Natural killer cell treated with Interleukin-12 subunit alpha and Interleukin-12 subunit beta and Interleukin-15 and Interleukin-18, amount 100 ng/mL, for 72 hours (primary cell): ENCODE data around the gene GRK3. TPM values are rescaled to one million over a fixed set of nuclear protein-coding genes. Genes with fewer than 3 reads are reported as not detected.

Experiments
- ATAC-seq, 2 donors: fragments of 150-1000 bp; cut with Tn5 transposase in 1 of 2; sonication (Bioruptor Pico), chemical (Tn5 transposase) in 1 of 2; 2 replicates each; pipeline ENCODE4 v1.10.0; 2021
- DNase-seq: peaks from one replicate; pipeline ENCODE4 v3.0.0; 2022; ENCODE audit warnings: low spot score
- H3K27ac Mint-ChIP-seq, 2 donors: 1 replicate in 1 of 2; 2 replicates in 1 of 2; pipeline ENCODE4 v1.8.0; 2022; ENCODE audit warnings: mixed read lengths in 2 of 2, mild to moderate bottlenecking in 1 of 2, moderate library complexity in 1 of 2
- H3K27me3 Mint-ChIP-seq, 2 donors: 1 replicate in 1 of 2; 2 replicates in 1 of 2; pipeline ENCODE4 v1.8.0; 2022; ENCODE audit warnings: mixed read lengths in 2 of 2
- H3K36me3 Mint-ChIP-seq: one replicate; pipeline ENCODE4 v1.8.0; 2022; ENCODE audit warnings: mixed read lengths
- H3K4me1 Mint-ChIP-seq, 2 donors: 1 replicate in 1 of 2; 2 replicates in 1 of 2; pipeline ENCODE4 v1.8.0; 2022; ENCODE audit warnings: low read depth in 2 of 2, mixed read lengths in 2 of 2, mild to moderate bottlenecking in 1 of 2
- H3K4me3 Mint-ChIP-seq: one replicate; pipeline ENCODE4 v1.8.0; 2022; ENCODE audit warnings: mixed read lengths
- H3K9me3 Mint-ChIP-seq: 2 replicates; pipeline ENCODE4 v1.8.0; 2022; ENCODE audit warnings: mixed read lengths
- total RNA-seq, 2 donors: library from RNA; stranded (reverse); gene quantifications; one replicate each; pipeline ENCODE4 v1.2.3, GENCODE V29; 2022

GRK3 gene
- total RNA-seq, 2 donors from 2014 or later: 2.8 to 3.0 TPM

DNA sequence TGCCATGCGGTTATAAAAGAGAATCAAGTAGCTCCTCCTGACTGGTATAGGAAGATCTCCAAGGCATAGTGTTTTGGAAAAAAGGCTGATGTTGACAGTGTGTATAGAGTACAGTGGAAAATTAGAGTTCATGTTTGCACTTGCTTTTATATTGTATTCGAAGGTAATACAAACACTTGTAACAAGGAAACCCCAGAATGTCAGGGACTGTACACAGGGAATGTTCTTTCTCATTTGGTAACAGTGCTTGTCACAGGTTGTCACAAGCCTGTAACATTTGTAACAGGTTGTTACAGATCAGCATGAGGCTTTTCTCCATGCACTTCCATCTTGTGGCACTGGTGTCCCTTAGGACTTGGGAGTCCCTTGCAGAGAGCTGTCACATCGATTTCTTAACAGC is 64.0 kb downstream of the GRK3 start:
- no peak for DNase-seq

GRCh38 chr22:25629613-25630012 is 65.1 kb downstream of the GRK3 start:
- Mint-ChIP-seq H3K27ac (no peak overlapping the region), H3K4me1 (no peaks in the 10 kb centered on the region), H3K4me3 (no peak overlapping the region), H3K27me3 (peaks cover 5 to 8% of the 10 kb centered on the region in 2 donors), H3K36me3 (no peaks in the 10 kb centered on the region), H3K9me3 (no peaks in the 10 kb centered on the region)
- DNase-seq (no peak), ATAC-seq (peak in 1 of 2 donors; percentile 45)

More for the DNA sequence above, 64.0 kb downstream of the GRK3 start:
- peaks cover 0 to 3% of the 10 kb centered on the region in 2 donors for H3K4me1 Mint-ChIP-seq
- no peaks in the 10 kb centered on the region for H3K36me3 Mint-ChIP-seq
- no peaks in the 10 kb centered on the region for H3K9me3 Mint-ChIP-seq
- no peak overlapping the region for H3K27ac Mint-ChIP-seq
- no peak overlapping the region for H3K4me3 Mint-ChIP-seq
- H3K27me3 Mint-ChIP-seq: peaks cover 5 to 8% of the 10 kb centered on the region in 2 donors
- no peak for ATAC-seq

- H3K4me1 Mint-ChIP-seq: no peaks in the 10 kb centered on the region
- H3K27me3 Mint-ChIP-seq: peaks cover 6 to 12% of the 10 kb centered on the region in 2 donors
- ATAC-seq (no peak), DNase-seq (no peak)
- H3K4me3 Mint-ChIP-seq: no peak overlapping the region
- H3K27ac Mint-ChIP-seq: no peak overlapping the region
- H3K36me3 Mint-ChIP-seq: no peaks in the 10 kb centered on the region
- H3K9me3 Mint-ChIP-seq: no peaks in the 10 kb centered on the region
Observed at GRCh38 chr22:25630447-25630846, 66.0 kb downstream of the GRK3 start.

DNA sequence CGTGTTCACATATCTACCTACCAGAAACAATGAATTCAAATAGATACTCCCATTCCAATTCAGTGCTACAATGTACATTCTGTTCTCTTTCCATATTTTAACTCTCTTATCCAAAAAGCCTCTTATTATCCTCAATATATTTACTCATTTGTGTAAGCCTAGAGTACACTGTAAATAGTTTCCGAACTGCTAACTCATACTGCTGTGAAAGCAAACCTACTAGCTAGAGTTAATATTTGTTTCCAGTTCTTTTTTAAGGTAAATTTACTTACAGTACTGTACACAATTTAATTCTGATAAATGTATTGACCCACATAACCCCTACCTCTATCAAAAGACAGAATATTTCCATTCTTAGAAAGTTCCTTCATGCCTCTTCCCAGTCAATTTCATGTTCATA is 71.8 kb downstream of the GRK3 start:
- Mint-ChIP-seq H3K36me3 (no peaks in the 10 kb centered on the region), H3K27me3 (peaks cover 13 to 35% of the 10 kb centered on the region in 2 donors), H3K27ac (no peak overlapping the region), H3K4me1 (peaks cover 0 to under 1% of the 10 kb centered on the region in 2 donors), H3K4me3 (no peak overlapping the region), H3K9me3 (no peaks in the 10 kb centered on the region)
- DNase-seq (no peak), ATAC-seq (no peak)

- Mint-ChIP-seq H3K4me3 (no peak overlapping the region), H3K27ac (no peak overlapping the region), H3K9me3 (no peaks in the 10 kb centered on the region), H3K4me1 (peaks cover 0 to 4% of the 10 kb centered on the region in 2 donors), H3K27me3 (peaks cover 16 to 37% of the 10 kb centered on the region in 2 donors), H3K36me3 (no peaks in the 10 kb centered on the region)
- ATAC-seq (no peak), DNase-seq (no peak)
Observed at GRCh38 chr22:25637032-25637431, 72.6 kb downstream of the GRK3 start.

DNA sequence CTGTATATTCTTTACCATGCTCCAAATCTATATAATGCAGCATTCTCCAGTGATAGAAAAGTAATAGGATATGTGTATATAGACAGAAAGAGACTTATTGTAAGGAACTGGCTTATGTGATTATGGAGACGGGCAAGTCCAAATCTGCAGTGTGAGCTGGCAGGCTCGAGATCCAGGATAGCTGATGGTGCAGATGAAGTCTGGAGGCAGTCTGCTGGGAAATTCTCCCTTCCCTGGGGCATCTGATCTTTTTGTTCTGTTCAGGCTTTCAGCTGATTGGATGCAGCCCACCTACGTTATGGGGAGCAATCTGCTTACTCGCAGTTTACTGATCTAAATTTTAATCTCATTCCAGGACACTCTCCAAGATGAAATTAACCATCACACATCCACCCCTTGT is 73.2 kb downstream of the GRK3 start:
- DNase-seq: no peak
- Mint-ChIP-seq H3K9me3 (no peaks in the 10 kb centered on the region), H3K27ac (no peak overlapping the region), H3K4me1 (peaks cover 0 to 4% of the 10 kb centered on the region in 2 donors), H3K27me3 (peaks cover 16 to 37% of the 10 kb centered on the region in 2 donors), H3K36me3 (no peaks in the 10 kb centered on the region), H3K4me3 (no peak overlapping the region)
- no peak for ATAC-seq

DNA sequence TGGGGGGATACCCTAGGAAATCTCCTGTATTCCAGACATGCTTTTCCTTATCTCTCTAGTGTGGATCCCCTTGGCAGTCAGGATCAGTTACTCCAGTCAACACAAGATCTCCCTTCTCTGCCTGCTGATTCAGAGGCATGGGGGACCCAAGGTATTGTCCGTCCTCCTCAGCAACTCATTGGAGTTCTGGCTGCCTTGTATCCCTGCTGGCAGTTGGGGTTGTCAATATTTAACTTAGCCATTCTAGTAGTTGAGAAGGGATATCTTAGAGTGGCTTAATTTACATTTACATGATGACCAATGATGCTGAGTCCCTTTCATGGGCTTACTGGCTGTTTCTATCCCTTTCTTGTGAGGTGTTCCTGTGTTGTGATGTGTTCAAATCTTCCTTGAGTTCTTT is 74.2 kb downstream of the GRK3 start:
- ATAC-seq (no peak), DNase-seq (no peak)
- Mint-ChIP-seq H3K9me3 (no peaks in the 10 kb centered on the region), H3K4me3 (no peak overlapping the region), H3K36me3 (no peaks in the 10 kb centered on the region), H3K27me3 (peaks cover 19 to 39% of the 10 kb centered on the region in 2 donors), H3K27ac (no peak overlapping the region), H3K4me1 (peaks cover 0 to 4% of the 10 kb centered on the region in 2 donors)

DNA sequence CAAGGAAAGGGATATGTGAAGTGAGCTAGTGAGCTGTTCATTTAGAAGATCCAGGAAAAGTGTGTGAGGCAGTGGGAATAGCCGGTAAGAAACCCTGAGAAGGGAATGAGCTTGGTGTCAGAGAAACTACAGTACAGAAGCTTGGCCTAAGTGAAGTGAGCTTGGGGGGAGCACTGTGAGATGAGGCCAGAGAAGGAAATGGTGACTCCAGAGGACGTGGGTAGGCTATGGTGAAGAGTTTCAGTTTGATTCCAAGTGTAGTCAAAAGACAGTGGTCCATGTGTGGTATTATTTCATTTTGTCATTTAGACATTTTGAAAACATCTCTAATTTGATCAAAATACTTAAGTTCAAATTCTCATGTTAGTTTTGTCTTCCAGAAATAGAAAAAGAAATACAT is 77.2 kb downstream of the GRK3 start:
- Mint-ChIP-seq H3K27ac (no peak overlapping the region), H3K9me3 (no peaks in the 10 kb centered on the region), H3K36me3 (no peaks in the 10 kb centered on the region), H3K27me3 (peaks cover 11 to 38% of the 10 kb centered on the region in 2 donors), H3K4me1 (peaks cover 0 to 4% of the 10 kb centered on the region in 2 donors), H3K4me3 (no peak overlapping the region)
- DNase-seq (no peak), ATAC-seq (no peak)

DNA sequence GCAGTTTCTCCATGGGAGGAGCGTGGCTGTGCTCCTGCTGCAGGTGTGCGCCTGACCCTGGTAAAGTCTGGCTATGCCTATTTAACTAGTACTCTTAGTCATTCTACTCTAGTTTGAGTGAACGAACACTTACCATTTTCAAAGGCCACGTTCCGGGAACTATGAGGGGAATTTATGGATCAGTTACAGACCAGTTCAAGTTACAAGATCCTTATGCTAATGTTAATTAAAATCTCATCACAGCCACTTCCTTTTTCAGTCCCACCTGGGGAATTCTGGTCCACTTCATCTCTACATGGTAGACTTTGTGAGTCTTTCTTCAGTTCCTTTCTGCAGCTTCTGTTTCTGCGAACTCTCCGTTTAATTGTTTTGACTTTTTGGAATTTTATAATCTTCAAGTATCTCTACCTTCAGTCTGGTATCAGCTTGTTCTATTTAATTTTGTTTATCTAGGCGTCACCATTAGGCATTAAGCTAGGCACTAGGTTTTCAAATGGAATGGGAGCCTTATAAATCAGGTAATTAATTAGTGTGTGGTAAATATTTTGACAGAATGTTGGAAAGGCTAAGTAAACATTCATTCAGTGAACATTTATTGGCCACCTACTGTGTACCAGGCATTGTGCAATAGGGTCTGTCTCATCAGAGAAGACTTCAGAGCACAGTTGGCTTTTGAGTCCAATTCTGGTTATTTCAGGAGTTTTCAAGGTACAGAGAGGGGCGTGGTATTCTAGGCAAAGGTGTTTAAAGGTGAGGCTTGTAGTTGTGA is 78.9 kb downstream of the GRK3 start:
- Mint-ChIP-seq H3K27ac (no peak overlapping the region), H3K9me3 (no peaks in the 10 kb centered on the region), H3K4me3 (no peak overlapping the region), H3K36me3 (no peaks in the 10 kb centered on the region), H3K4me1 (peaks cover 0 to 4% of the 10 kb centered on the region in 2 donors), H3K27me3 (peaks cover 10 to 39% of the 10 kb centered on the region in 2 donors)
- DNase-seq (no peak), ATAC-seq (no peak)

DNA sequence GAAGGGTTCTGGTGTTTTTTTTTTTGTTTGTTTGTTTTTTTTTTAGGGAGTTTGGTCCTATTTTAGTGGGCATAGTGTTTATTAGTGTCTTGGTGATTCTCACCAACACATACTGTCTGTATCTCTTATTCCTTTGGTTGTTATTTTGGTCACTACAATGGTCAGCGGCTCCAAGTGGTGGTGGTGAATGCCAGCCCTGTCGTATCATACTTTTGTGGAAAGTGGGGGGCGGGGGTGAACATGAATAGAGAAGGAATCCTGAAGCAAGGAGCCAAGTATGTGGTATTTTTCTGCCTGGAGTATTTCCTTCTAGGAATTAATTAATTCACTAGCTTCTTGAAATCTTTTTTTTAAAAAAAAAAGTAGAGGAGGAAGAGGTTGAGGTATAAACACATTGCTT is 79.6 kb downstream of the GRK3 start:
- Mint-ChIP-seq H3K27ac (no peak overlapping the region), H3K4me3 (no peak overlapping the region), H3K4me1 (peaks cover 0 to 4% of the 10 kb centered on the region in 2 donors), H3K9me3 (no peaks in the 10 kb centered on the region), H3K27me3 (peaks cover 10 to 34% of the 10 kb centered on the region in 2 donors), H3K36me3 (no peaks in the 10 kb centered on the region)
- ATAC-seq: no peak
- DNase-seq: no peak

DNA sequence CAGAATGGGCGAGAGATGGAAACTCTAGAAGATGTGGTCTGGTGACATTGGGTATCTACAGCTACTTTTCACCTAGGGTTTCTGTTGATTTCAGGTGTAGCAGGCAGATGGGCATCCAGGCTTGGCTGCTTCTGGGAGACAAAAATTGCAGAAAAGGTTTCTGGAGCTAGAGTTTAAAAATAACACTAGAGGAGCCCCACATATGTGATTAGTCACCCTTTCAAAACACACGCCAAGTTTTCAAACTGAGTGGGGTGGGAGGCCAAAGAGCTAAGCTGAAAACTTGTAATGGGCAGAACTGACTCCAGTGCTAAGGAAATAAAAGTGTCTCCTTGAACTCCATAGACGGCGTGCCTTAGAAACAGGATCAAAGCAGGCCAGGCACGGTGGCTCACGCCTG is 80.8 kb downstream of the GRK3 start:
- DNase-seq (no peak), ATAC-seq (no peak)
- H3K4me1 Mint-ChIP-seq: peaks cover 0 to 4% of the 10 kb centered on the region in 2 donors
- peaks cover 10 to 34% of the 10 kb centered on the region in 2 donors for H3K27me3 Mint-ChIP-seq
- no peak overlapping the region for H3K27ac Mint-ChIP-seq
- no peaks in the 10 kb centered on the region for H3K36me3 Mint-ChIP-seq
- H3K9me3 Mint-ChIP-seq: no peaks in the 10 kb centered on the region
- no peak overlapping the region for H3K4me3 Mint-ChIP-seq

DNA sequence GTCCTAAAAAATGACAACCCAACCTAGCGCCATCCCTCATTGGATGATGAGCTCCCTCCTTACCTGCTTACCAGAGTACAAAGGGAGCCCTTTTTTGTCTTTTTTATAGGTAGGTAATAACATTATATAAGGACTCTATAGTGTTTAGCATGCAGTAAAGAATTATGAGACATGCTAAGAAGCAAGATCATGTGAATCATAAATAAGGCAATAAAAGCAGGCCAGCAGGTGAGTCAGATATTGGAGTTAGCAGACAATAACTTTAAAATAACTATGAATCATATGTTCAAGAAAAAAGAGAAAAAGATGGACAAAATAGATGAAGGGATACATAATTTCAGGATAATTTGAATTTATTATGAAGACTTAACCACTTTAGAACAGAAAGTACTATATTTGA is 81.5 kb downstream of the GRK3 start:
- DNase-seq: no peak
- no peak for ATAC-seq
- no peaks in the 10 kb centered on the region for H3K36me3 Mint-ChIP-seq
- no peak overlapping the region for H3K27ac Mint-ChIP-seq
- peaks cover 10 to 34% of the 10 kb centered on the region in 2 donors for H3K27me3 Mint-ChIP-seq
- H3K4me1 Mint-ChIP-seq: peaks cover 0 to 4% of the 10 kb centered on the region in 2 donors
- no peak overlapping the region for H3K4me3 Mint-ChIP-seq
- no peaks in the 10 kb centered on the region for H3K9me3 Mint-ChIP-seq

DNA sequence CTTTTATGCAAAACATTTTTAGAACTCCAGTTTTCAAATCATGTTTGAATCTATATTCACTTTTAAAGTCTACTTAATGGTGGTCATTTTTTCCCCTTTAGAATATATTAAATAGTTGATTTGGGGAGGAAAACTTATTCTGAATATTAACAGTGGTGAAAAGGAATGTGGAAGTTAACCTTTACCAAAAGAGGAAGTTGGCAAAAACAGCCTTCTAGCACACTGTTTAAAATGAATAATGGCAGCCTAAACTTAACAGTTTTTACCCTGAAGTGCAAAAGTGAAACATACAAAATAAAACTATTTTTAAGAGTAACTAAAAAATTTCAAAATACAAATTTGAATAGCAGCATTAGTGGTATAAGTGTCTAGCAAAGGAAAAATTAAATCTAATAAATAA is 86.4 kb downstream of the GRK3 start:
- Mint-ChIP-seq H3K9me3 (no peaks in the 10 kb centered on the region), H3K27me3 (peaks cover 5 to 32% of the 10 kb centered on the region in 2 donors), H3K27ac (no peak overlapping the region), H3K36me3 (no peaks in the 10 kb centered on the region), H3K4me3 (no peak overlapping the region), H3K4me1 (no peaks in the 10 kb centered on the region)
- no peak for DNase-seq
- ATAC-seq: no peak

- peaks cover 5 to 34% of the 10 kb centered on the region in 2 donors for H3K27me3 Mint-ChIP-seq
- DNase-seq (no peak), ATAC-seq (no peak)
- H3K9me3 Mint-ChIP-seq: no peaks in the 10 kb centered on the region
- H3K36me3 Mint-ChIP-seq: no peaks in the 10 kb centered on the region
- no peaks in the 10 kb centered on the region for H3K4me1 Mint-ChIP-seq
- H3K4me3 Mint-ChIP-seq: no peak overlapping the region
- H3K27ac Mint-ChIP-seq: no peak overlapping the region
Observed at GRCh38 chr22:25651332-25652085, 87.0 kb downstream of the GRK3 start.
